HL-60/S4 treated with phorbol 12-myristate 13-acetate at 8.2 ng/mL for 4 days and 3 days (cell line): ENCODE results near the gene TCP11L2.

Source experiments
- in situ Hi-C: fragments of 300-500 bp; cut with MboI; formaldehyde crosslinking; loops from 2 replicates; pipeline ENCODE4 v1.15.0; 2022; ENCODE audit warnings: low sequenced_read_pairs

Gene TCP11L2

DNA sequence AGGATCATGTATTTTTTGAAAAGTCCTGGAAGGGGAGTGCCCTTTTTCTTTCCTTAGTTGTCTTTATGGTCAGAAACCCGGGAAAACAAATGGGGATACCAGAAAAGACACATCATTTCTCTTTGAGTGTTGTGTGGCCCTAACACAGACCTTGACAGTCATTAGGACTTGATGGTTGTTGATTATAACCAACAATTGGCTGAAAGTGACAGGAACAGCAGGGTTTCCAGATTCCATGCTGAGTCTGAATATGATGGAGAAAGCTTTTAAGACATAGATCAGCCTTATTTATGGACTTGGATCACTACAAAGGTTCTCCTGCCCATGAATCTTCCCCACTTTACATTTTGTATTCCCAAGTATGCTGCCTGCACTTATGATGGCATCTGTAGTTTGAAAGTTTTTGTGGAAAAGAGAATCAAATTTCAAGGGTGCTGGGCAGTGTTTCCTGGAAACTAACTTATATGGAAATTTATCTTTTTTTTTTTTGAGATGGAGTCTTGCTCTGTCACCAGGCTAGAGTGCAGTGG is 85.4 kb downstream of the TCP11L2 start:
- in situ Hi-C loops = no loop called here

DNA sequence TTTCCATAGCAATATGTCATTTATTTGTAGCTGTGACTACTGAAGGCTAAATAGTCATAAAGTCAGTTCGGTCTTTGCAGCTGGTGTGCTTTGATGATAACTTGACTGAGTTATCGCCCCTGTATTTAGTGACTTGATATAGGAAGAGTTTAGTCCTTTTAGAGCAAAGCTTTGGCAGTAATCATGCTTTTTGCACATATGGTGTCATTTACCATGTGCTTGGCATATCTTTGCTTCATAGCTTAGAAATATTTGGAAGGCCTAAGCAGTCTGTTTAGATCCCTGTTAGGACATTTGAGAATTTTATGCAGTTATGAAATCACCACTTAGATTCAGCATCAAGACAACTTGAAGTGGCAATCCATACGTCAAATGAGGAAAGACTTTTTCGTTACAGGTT is 86.6 kb downstream of the TCP11L2 start:
- in situ Hi-C loops = no loop called here

DNA sequence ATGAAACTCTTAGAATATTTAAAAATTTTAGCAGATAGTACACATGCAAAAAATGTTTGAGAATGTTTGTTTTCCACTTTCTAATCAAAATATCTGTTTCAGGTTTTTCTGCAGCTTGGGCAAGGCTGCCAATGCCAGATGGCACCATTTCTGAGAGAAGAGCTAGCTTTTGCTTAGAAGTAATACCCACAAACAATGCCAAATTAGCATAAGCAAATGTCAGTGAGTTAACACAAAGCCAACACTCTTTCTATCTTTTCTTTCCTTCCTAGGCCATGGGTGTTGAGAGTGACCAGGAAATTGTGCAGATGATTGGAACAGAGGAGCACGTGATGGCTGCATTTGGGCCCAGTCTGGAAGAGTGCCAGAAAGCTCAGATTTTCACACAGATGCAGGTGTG is 90.2 kb downstream of the TCP11L2 start:
- in situ Hi-C loops = no loop called here
